Measurements from ENCODE around the gene TRIP10. TPM values are rescaled to one million over a fixed set of nuclear protein-coding genes. Genes with fewer than 3 reads are reported as not detected.
A peak's percentile ranks its signal among the peaks of the same experiment; 100 is the strongest.

Gene TRIP10, protein sequence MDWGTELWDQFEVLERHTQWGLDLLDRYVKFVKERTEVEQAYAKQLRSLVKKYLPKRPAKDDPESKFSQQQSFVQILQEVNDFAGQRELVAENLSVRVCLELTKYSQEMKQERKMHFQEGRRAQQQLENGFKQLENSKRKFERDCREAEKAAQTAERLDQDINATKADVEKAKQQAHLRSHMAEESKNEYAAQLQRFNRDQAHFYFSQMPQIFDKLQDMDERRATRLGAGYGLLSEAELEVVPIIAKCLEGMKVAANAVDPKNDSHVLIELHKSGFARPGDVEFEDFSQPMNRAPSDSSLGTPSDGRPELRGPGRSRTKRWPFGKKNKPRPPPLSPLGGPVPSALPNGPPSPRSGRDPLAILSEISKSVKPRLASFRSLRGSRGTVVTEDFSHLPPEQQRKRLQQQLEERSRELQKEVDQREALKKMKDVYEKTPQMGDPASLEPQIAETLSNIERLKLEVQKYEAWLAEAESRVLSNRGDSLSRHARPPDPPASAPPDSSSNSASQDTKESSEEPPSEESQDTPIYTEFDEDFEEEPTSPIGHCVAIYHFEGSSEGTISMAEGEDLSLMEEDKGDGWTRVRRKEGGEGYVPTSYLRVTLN
- 10 to 100 TPM; 25.4 to 50.3 (median 32.1) TPM for total RNA-seq
- polyA plus RNA-seq: 10 to 100 TPM; 17.2 to 58.2 (median 36.1) TPM
- long read RNA-seq, donor 1, transcript TRIP10-202 (14 exons, 2,035 nt): major isoform, 7 of 15 reads
- long read RNA-seq, donor 1, partial matches to known transcripts: 6 of 15 reads
- long read RNA-seq, donor 1, other reads (novel, unspliced or antisense): 0 of 15 reads
- long read RNA-seq, donor 2, partial matches to known transcripts: 0 of 4 reads
- long read RNA-seq, donor 2, other reads (novel, unspliced or antisense): 0 of 4 reads

GRCh38 chr19:6739390-6739882 lies at the start of gene TRIP10:
Gene TRIP10, plus strand, starts transcription at chr19:6739680. Its CDS starts 82 bp downstream, at chr19:6739762.
- Histone ChIP-seq H3K27me3 (replicated peaks in 1 of 7) (peaks cover 0 to 15% (median 0%) of the 10 kb centered on the region in 7 donors), H3K4me1 (peaks cover 20 to 88% (median 63%) of the 10 kb centered on the region in 6 donors), H3K9me3 (no peaks in the 10 kb centered on the region), H3K27ac (peak within 1 kb of the TSS; percentile 84 to 99 (median 96)), H3K36me3 (peaks cover 0 to 32% (median 3%) of the 10 kb centered on the region in 6 donors), H3K4me3 (peak within 1 kb of the TSS; percentile 46 to 90 (median 68))
- DNase-seq: peak; percentile 93
- TF ChIP-seq CTCF (IDR thresholded peaks at IDR 0.05 in 8 of 11, conservative IDR thresholded peaks at IDR 0.05 in 3 of 11): no peak
- TF ChIP-seq POLR2A (IDR thresholded peaks at IDR 0.05): no peak
- peak in 1 of 3 donors; percentile 28 for TF ChIP-seq POLR2AphosphoS5 (IDR thresholded peaks at IDR 0.05)
- 0 to 2% (median 1%) methylated on average over 17 to 46 of the region's 47 CpGs for WGBS, 5 donors
- intact Hi-C loops (cut with DNase I; ENCODE audit: low total_unique reads): loop anchor here (5.0 kb wide), 1 partner anchor 123 kb away; no protein-coding TSS in a partner anchor

GRCh38 chr19:6690160-6690885 lies 49.2 kb upstream of the TRIP10 start:
- TF ChIP-seq CTCF (IDR thresholded peaks at IDR 0.05 in 8 of 11, conservative IDR thresholded peaks at IDR 0.05 in 3 of 11) (no peak), POLR2A (IDR thresholded peaks at IDR 0.05) (no peak), POLR2AphosphoS5 (IDR thresholded peaks at IDR 0.05) (no peak)
- H3K27ac ChIP-seq: no peak overlapping the region
- WGBS, 5 donors: 83 to 93% (median 89%) methylated on average over 11 of the region's 11 CpGs
- peaks cover 0 to 10% (median 0%) of the 10 kb centered on the region in 7 donors for H3K27me3 ChIP-seq (replicated peaks in 1 of 7)
- H3K9me3 ChIP-seq: no peaks in the 10 kb centered on the region
- H3K4me1 ChIP-seq: no peaks in the 10 kb centered on the region
- peak; percentile 27 for DNase-seq
- H3K4me3 ChIP-seq: no peak overlapping the region
- intact Hi-C loops (cut with DNase I; ENCODE audit: low total_unique reads): no loop called here
- no peaks in the 10 kb centered on the region for H3K36me3 ChIP-seq

DNA sequence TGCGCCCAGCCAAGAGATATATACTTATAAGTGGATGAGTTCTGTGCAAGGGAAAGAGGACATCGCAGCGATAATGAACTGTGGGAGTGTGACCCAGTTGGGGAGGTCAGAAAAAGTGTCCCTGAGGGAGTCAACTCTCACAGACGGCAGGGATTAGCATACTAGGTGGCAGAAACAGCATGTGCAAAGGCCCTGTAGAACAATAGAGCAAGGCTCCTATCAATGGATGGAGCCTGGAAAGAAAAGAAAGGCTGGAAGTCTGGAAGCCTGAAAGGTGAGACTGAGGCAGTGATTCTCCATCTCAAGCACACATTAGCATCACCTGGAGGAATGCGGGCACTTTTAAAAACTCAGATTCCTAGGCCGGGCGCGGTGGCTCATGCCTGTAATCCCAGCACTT lies 48.1 kb upstream of the TRIP10 start:
- H3K36me3 ChIP-seq: no peaks in the 10 kb centered on the region
- H3K27ac ChIP-seq: no peak overlapping the region
- no peaks in the 10 kb centered on the region for H3K4me1 ChIP-seq
- intact Hi-C loops (cut with DNase I; ENCODE audit: low total_unique reads): no loop called here
- no peak overlapping the region for H3K4me3 ChIP-seq
- no peaks in the 10 kb centered on the region for H3K9me3 ChIP-seq
- TF ChIP-seq CTCF (IDR thresholded peaks at IDR 0.05 in 8 of 11, conservative IDR thresholded peaks at IDR 0.05 in 3 of 11): no peak
- no peak for TF ChIP-seq POLR2AphosphoS5 (IDR thresholded peaks at IDR 0.05)
- no peak for TF ChIP-seq POLR2A (IDR thresholded peaks at IDR 0.05)
- DNase-seq: peak; percentile 6
- WGBS, 5 donors: 86 to 94% (median 91%) methylated on average over 8 of the region's 8 CpGs
- H3K27me3 ChIP-seq (replicated peaks in 1 of 7): peaks cover 0 to 11% (median 0%) of the 10 kb centered on the region in 7 donors

All from spleen (tissue), 13 donors.